A549 (cell line): ENCODE data around the gene TXNRD1. TPM values are rescaled to one million over a fixed set of nuclear protein-coding genes. Genes with fewer than 3 reads are reported as not detected.

Source experiments
- ATAC-seq, 2 experiments: fragments of 200-7000 bp in 1 of 2; fragments of >200 bp in 1 of 2; cut with Nextera tagmentation in 1 of 2; cut with Tn5 transposase in 1 of 2; 3 replicates each; pipeline versions ENCODE4 v1.8.0 to v1.9.1; 2018 to 2020; ENCODE audit warnings: mild to moderate bottlenecking in 1 of 2, moderate library complexity in 1 of 2
- CTCF ChIA-PET: fragments of 300-600 bp; sonication (Branson Sonifier 250); formaldehyde crosslinking; extraction: SDS; loops from one replicate; lab custom pipeline; 2021; ENCODE audit warnings: antibody characterized with exemption, inconsistent platforms; lab: Yijun Ruan, JAX
- POLR2A ChIA-PET: fragments of 350-600 bp; formaldehyde crosslinking; extraction: SDS; loops from one replicate; lab custom pipeline; 2021; ENCODE audit warnings: antibody characterized with exemption, inconsistent platforms; lab: Yijun Ruan, JAX
- DNase-seq, 2 experiments: peaks; one replicate each; pipeline versions ENCODE4 v3.0.0 to v3.0.0-alpha.2; 2011 to 2016; ENCODE audit warnings: low read depth in 1 of 2, low spot score in 1 of 2
- FAIRE-seq: peaks from 2 replicates; lab custom pipeline; 2011; peaks lifted over from hg19 to GRCh38; lab: Jason Lieb, UNC
- H3K27ac ChIP-seq, 2 experiments: fragments of >200 bp; sonication (Bioruptor Twin); formaldehyde crosslinking; 3 replicates each; pipeline ENCODE4 v1.5.1; 2016 to 2017
- H3K4me1 ChIP-seq: fragments of >200 bp; sonication (Bioruptor Twin); formaldehyde crosslinking; 3 replicates; pipeline ENCODE4 v1.6.1; 2016
- H3K4me2 ChIP-seq: fragments of >200 bp; sonication (Bioruptor Twin); formaldehyde crosslinking; 3 replicates; pipeline ENCODE4 v1.6.1; 2016
- H3K4me3 ChIP-seq: fragments of >200 bp; sonication (Bioruptor Twin); formaldehyde crosslinking; 3 replicates; pipeline ENCODE4 v1.5.1; 2016
- H3K9me3 ChIP-seq: fragments of >200 bp; sonication (Bioruptor Twin); formaldehyde crosslinking; 3 replicates; pipeline ENCODE4 v1.6.1; 2016
- CTCF ChIP-seq: fragments of >200 bp; sonication (Bioruptor Twin); formaldehyde crosslinking; IDR thresholded peaks from 3 replicates; pipeline ENCODE4 v1.5.1; 2016
- EHF ChIP-seq: fragments of 250-450 bp; sonication (Bioruptor Pico); IDR thresholded peaks from 2 replicates; pipeline ENCODE4 v1.5.0; 2020; ENCODE audit warnings: mild to moderate bottlenecking
- FOSB ChIP-seq: fragments of 250-450 bp; sonication (Bioruptor Pico); IDR thresholded peaks from 2 replicates; pipeline ENCODE4 v1.5.0; 2020; ENCODE audit warnings: mild to moderate bottlenecking, moderate library complexity
- HES2 ChIP-seq: fragments of >200 bp; sonication (Bioruptor Twin); formaldehyde crosslinking; IDR thresholded peaks from 2 replicates; pipeline ENCODE4 v1.6.1; 2016
- HEYL ChIP-seq: fragments of 250-450 bp; sonication (Bioruptor Pico); IDR thresholded peaks from 2 replicates; pipeline ENCODE4 v1.8.0; 2021; ENCODE audit warnings: mild to moderate bottlenecking, moderate library complexity
- HOXA7 ChIP-seq: fragments of 250-450 bp; sonication (Bioruptor Pico); IDR thresholded peaks from 2 replicates; pipeline ENCODE4 v1.5.0; 2020; ENCODE audit warnings: mild to moderate bottlenecking, moderate library complexity
- MAX ChIP-seq: IDR thresholded peaks from 2 replicates; pipeline ENCODE4 v1.6.1; 2012
- PBX3 ChIP-seq: IDR thresholded peaks from 2 replicates; pipeline ENCODE4 v1.6.1; 2012
- RAD21 ChIP-seq, 2 experiments: fragments of >200 bp in 1 of 2; sonication (Bioruptor Twin) in 1 of 2; formaldehyde crosslinking in 1 of 2; IDR thresholded peaks in 1 of 2; conservative IDR thresholded peaks in 1 of 2; 2 replicates in 1 of 2; 3 replicates in 1 of 2; pipeline ENCODE4 v1.6.1; 2012 to 2018; ENCODE audit warnings: inconsistent platforms in 1 of 2
- RCOR1 ChIP-seq: fragments of 150-350 bp; IDR thresholded peaks from 2 replicates; pipeline ENCODE4 v1.6.1; 2014; ENCODE audit warnings: antibody characterized with exemption, low read length, low read depth
- SMC3 ChIP-seq: fragments of >200 bp; sonication (Bioruptor Twin); formaldehyde crosslinking; IDR thresholded peaks from 3 replicates; pipeline ENCODE4 v1.6.1; 2018; ENCODE audit warnings: inconsistent platforms
- TFCP2L1 ChIP-seq: fragments of 250-450 bp; sonication (Bioruptor Pico); IDR thresholded peaks from 2 replicates; pipeline ENCODE4 v1.5.0; 2021; ENCODE audit warnings: mild to moderate bottlenecking
- USF2 ChIP-seq: fragments of 450-650 bp; IDR thresholded peaks from 2 replicates; pipeline ENCODE4 v1.6.1; 2014; ENCODE audit warnings: antibody characterized with exemption
- WGBS: methylation state at CpG from one replicate; pipeline ENCODE4 v1.1.6; 2017; ENCODE audit errors: missing lambda C conversion rate; 5-methylcytosine and 5-hydroxymethylcytosine counted together
- polyA plus RNA-seq, 4 experiments: library from polyadenylated mRNA; depleted of rRNA in 3 of 4; stranded (reverse); fragments of >200 nt; fragmentation: RNase III in 1 of 4; extraction: RNeasy Plus Mini Kit Qiagen cat#74134 plus additional on column Dnase treatment in 1 of 4; gene quantifications; 2 replicates in 3 of 4; 3 replicates in 1 of 4; pipeline ENCODE4 v1.2.3, GENCODE V29; 2011 to 2017

TXNRD1 gene
- polyA plus RNA-seq, 2 of the 4 experiments (the other 2 are of a cell fraction), result 899 to 1,230 TPM

- Histone ChIP-seq H3K4me3 (no peak overlapping the region), H3K9me3 (peaks cover 21% of the 10 kb centered on the region), H3K27ac (no peak overlapping the region), H3K4me2 (no peak overlapping the region), H3K4me1 (no peaks in the 10 kb centered on the region)
- 35% methylated on average over 2 of the region's 2 CpGs for WGBS
- ATAC-seq (no peak), FAIRE-seq (no peak), DNase-seq (no peak)
- CTCF ChIA-PET, result interaction anchor here (0.7 to 3.0 kb wide), 8 partner anchors 19 to 900 kb away, joined by 3 to 10 read pairs (median 4); no protein-coding TSS in a partner anchor
- TF ChIP-seq HOXA7 (CRISPR knock-in tag) (0 out of 2 replicates have a peak, but pooled peaks have one; percentile 16), EHF (peak; percentile 17; the same call in 1 of the 2 replicates), HES2 (no peak)
- POLR2A ChIA-PET, result no interaction called here
Observed at GRCh38 chr12:104199964-104200363, 15.6 kb upstream of the TXNRD1 start.

- no peak overlapping the region for H3K4me2 ChIP-seq
Observed at GRCh38 chr12:104201238-104202001, 14.2 kb upstream of the TXNRD1 start.

More at GRCh38 chr12:104201238-104202001, 14.2 kb upstream of the TXNRD1 start:
- FAIRE-seq (peak; percentile 96), DNase-seq (peak; percentile 65 to 86), ATAC-seq (peak; percentile 91 to 93)
- H3K27ac ChIP-seq, result peak overlapping the region; percentile 47 to 74
- H3K4me1 ChIP-seq, result 0 out of 3 replicates have a peak, but pooled peaks cover 3% of the 10 kb centered on the region
- H3K9me3 ChIP-seq, result peaks cover 21% of the 10 kb centered on the region
- no peak overlapping the region for H3K4me3 ChIP-seq
- 68% methylated on average over 3 of the region's 3 CpGs for WGBS
- TF ChIP-seq HOXA7 (CRISPR knock-in tag) (no peak), MAX (no peak), HEYL (CRISPR knock-in tag) (no peak), PBX3 (no peak), RAD21 (conservative IDR thresholded peaks at IDR 0.05 in 1 of 2, IDR thresholded peaks at IDR 0.05 in 1 of 2) (peak; percentile 96 to 99), FOSB (CRISPR knock-in tag) (no peak), SMC3 (peak; percentile 85), RCOR1 (no peak), USF2 (no peak), TFCP2L1 (CRISPR knock-in tag) (no peak), CTCF (peak; percentile 87)
- ChIA-PET CTCF (interaction anchor here (0.6 to 3.0 kb wide), 19 partner anchors 9 to 899 kb away, joined by 3 to 10 read pairs (median 4); partner anchors contain the start of gene EID3), POLR2A (no interaction called here)
